Neuronal stem cell (in vitro differentiated cells): ENCODE results near the gene CAMTA1.
A peak's percentile ranks its signal among the peaks of the same experiment; 100 is the strongest.

ENCODE experiments used
- DNase-seq: peaks from one replicate; pipeline ENCODE4 v3.0.0-alpha.2; 2013; ENCODE audit warnings: low spot score
- H2AFZ ChIP-seq: one replicate; pipeline ENCODE4 v1.6.1; 2013; ENCODE audit warnings: mild to moderate bottlenecking, low read length, inconsistent platforms
- H2AK5ac ChIP-seq: 2 replicates; pipeline ENCODE4 v1.6.1; 2013; ENCODE audit warnings: low read depth, mild to moderate bottlenecking, inconsistent platforms, low read length, moderate library complexity, mixed read lengths
- H2BK120ac ChIP-seq: 2 replicates; pipeline ENCODE4 v1.6.1; 2013; ENCODE audit warnings: low read depth, mild to moderate bottlenecking, inconsistent platforms, low read length, moderate library complexity, mixed read lengths
- H2BK12ac ChIP-seq: one replicate; pipeline ENCODE4 v1.6.1; 2013; ENCODE audit warnings: low read length, inconsistent platforms
- H2BK15ac ChIP-seq: 2 replicates; pipeline ENCODE4 v1.6.1; 2013; ENCODE audit warnings: mild to moderate bottlenecking, low read length, inconsistent platforms, mixed read lengths
- H2BK5ac ChIP-seq: one replicate; pipeline ENCODE4 v1.6.1; 2013; ENCODE audit warnings: inconsistent platforms, mild to moderate bottlenecking, low read length, moderate library complexity
- H3K14ac ChIP-seq: one replicate; pipeline ENCODE4 v1.6.1; 2013; ENCODE audit warnings: low read length, inconsistent platforms
- H3K18ac ChIP-seq: 2 replicates; pipeline ENCODE4 v1.6.1; 2013; ENCODE audit warnings: low read length, inconsistent platforms
- H3K23ac ChIP-seq: 2 replicates; pipeline ENCODE4 v1.6.1; 2013; ENCODE audit warnings: low read depth, mild to moderate bottlenecking, mixed read lengths, low read length, inconsistent platforms; ENCODE audit not compliant: poor library complexity
- H3K27ac ChIP-seq: replicated peaks from 3 replicates; pipeline ENCODE4 v1.5.1; 2013; ENCODE audit warnings: low read length, inconsistent platforms
- H3K27me3 ChIP-seq, 3 experiments: 2 replicates each; pipeline ENCODE4 v1.6.1; 2013; ENCODE audit warnings: low read length in 3 of 3, mild to moderate bottlenecking in 2 of 3, inconsistent platforms in 1 of 3, low read depth in 1 of 3, mixed read lengths in 1 of 3, moderate library complexity in 1 of 3; ENCODE audit not compliant: control insufficient read depth in 3 of 3, insufficient read depth in 3 of 3
- H3K36me3 ChIP-seq, 2 donors: replicated peaks in 1 of 2; 2 replicates each; pipeline ENCODE4 v1.6.1; 2013; ENCODE audit warnings: low read length in 2 of 2; ENCODE audit not compliant: control insufficient read depth in 2 of 2, insufficient read depth in 2 of 2
- H3K4ac ChIP-seq: 2 replicates; pipeline ENCODE4 v1.6.1; 2013; ENCODE audit warnings: inconsistent platforms, mild to moderate bottlenecking, low read length, moderate library complexity
- H3K4me1 ChIP-seq, 2 donors: 1 replicate in 1 of 2; 2 replicates in 1 of 2; pipeline ENCODE4 v1.6.1; 2013; ENCODE audit warnings: low read length in 2 of 2, low read depth in 1 of 2; ENCODE audit not compliant: control insufficient read depth in 2 of 2, insufficient read depth in 1 of 2
- H3K4me2 ChIP-seq: one replicate; pipeline ENCODE4 v1.6.1; 2013; ENCODE audit warnings: mild to moderate bottlenecking, low read length, inconsistent platforms; ENCODE audit not compliant: insufficient read depth, poor library complexity, severe bottlenecking
- H3K4me3 ChIP-seq, 2 donors: 2 replicates each; pipeline ENCODE4 v1.5.1; 2013; ENCODE audit warnings: low read length in 2 of 2, mild to moderate bottlenecking in 2 of 2, inconsistent platforms in 1 of 2, moderate library complexity in 1 of 2
- H3K79me1 ChIP-seq: one replicate; pipeline ENCODE4 v1.6.1; 2013; ENCODE audit warnings: low read depth, mild to moderate bottlenecking, inconsistent platforms, low read length, moderate library complexity
- H3K9ac ChIP-seq: one replicate; pipeline ENCODE4 v1.6.1; 2013; ENCODE audit warnings: mild to moderate bottlenecking, low read depth, low read length, inconsistent platforms; ENCODE audit not compliant: poor library complexity
- H3K9me3 ChIP-seq, 2 donors: replicated peaks in 1 of 2; 2 replicates each; pipeline versions ENCODE3 to v1.6.1; 2013; ENCODE audit warnings: low read length in 2 of 2, mild to moderate bottlenecking in 2 of 2, inconsistent platforms in 1 of 2, low read depth in 1 of 2, mixed read lengths in 1 of 2, moderate library complexity in 1 of 2; ENCODE audit not compliant: control insufficient read depth in 2 of 2, insufficient read depth in 1 of 2
- H4K8ac ChIP-seq: one replicate; pipeline ENCODE4 v1.6.1; 2013; ENCODE audit warnings: low read depth, mild to moderate bottlenecking, inconsistent platforms, low read length, moderate library complexity
- H4K91ac ChIP-seq: one replicate; pipeline ENCODE4 v1.6.1; 2013; ENCODE audit warnings: low read length, low read depth, mild to moderate bottlenecking, inconsistent platforms; ENCODE audit not compliant: poor library complexity
- WGBS, 2 donors: extraction: QIAGEN DNeasy Blood & Tissue Kit; methylation state at CpG; one replicate each; pipeline ENCODE4 v1.1.7; 2013; ENCODE audit warnings: missing lambda C conversion rate in 2 of 2, mixed read lengths in 1 of 2; ENCODE audit not compliant: insufficient read length in 2 of 2, insufficient replicate concordance in 1 of 2; ENCODE audit errors: extremely low coverage in 2 of 2; 5-methylcytosine and 5-hydroxymethylcytosine counted together

CAMTA1 gene

DNA sequence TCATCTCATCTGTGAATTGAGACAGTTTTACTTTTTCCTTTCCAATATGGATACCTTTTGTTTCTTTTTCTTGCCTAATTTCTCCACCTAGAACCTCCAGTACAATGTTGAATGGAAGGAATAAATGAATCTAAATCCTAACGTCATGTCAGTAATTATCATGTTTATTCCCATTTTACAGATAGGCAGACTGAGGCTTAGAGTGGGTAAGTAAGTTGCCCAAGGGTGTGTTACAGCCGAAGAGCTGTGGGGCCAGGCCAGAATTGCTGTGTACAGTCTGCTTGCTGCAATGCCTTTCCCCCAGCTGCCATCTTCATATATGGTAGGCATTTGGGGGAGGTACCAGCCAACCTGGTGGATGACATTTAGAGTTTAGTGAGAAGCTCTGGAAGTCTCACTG, 162.7 kb downstream of the CAMTA1 start:
- no peak for DNase-seq
- Histone ChIP-seq H2AFZ (no peak overlapping the region), H3K36me3 (no peaks in the 10 kb centered on the region), H2BK5ac (no peak overlapping the region), H3K79me1 (peaks cover 2% of the 10 kb centered on the region), H2AK5ac (no peak overlapping the region), H4K91ac (no peak overlapping the region), H2BK120ac (no peak overlapping the region), H3K9ac (no peak overlapping the region), H3K14ac (no peak overlapping the region), H2BK15ac (no peak overlapping the region), H3K9me3 (no peaks in the 10 kb centered on the region), H3K27me3 (peaks cover 0 to 6% (median 0%) of the 10 kb centered on the region in 3 experiments), H3K4me2 (no peak overlapping the region), H3K18ac (no peak overlapping the region), H2BK12ac (no peak overlapping the region), H3K4me3 (no peak overlapping the region), H3K4me1 (peaks cover 0 to 8% of the 10 kb centered on the region in 2 donors), H3K23ac (no peak overlapping the region), H3K27ac (no peak overlapping the region), H3K4ac (no peak overlapping the region), H4K8ac (no peak overlapping the region)
- no CpG with 5 or more reads among the region's 2 CpGs for WGBS, 2 donors

DNA sequence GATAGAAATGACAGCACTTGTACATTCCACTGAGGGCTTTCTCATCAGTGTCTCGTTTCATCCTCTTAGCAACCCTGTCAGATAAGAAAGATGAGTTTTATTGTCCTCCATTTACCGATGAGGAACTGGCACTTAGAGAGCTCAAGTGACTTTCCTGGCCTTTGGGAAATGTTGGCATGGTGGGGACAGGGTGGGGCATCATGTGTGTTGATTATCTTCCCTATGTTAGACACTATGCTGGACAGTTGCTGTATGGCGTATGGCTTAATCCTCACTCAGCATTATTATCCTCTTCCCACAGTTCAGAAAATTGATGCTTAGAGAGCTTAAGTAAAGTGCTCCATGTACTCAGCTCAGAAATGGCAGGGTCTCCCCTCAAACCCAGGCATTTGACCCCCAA, 163.2 kb downstream of the CAMTA1 start:
- Histone ChIP-seq H2BK5ac (no peak overlapping the region), H3K9me3 (no peaks in the 10 kb centered on the region), H3K79me1 (peaks cover 2% of the 10 kb centered on the region), H3K36me3 (no peaks in the 10 kb centered on the region), H2BK15ac (no peak overlapping the region), H3K27ac (no peak overlapping the region), H3K4me1 (peaks cover 0 to 8% of the 10 kb centered on the region in 2 donors), H2BK120ac (no peak overlapping the region), H4K91ac (no peak overlapping the region), H2BK12ac (no peak overlapping the region), H3K14ac (no peak overlapping the region), H3K9ac (no peak overlapping the region), H3K18ac (no peak overlapping the region), H2AK5ac (no peak overlapping the region), H3K27me3 (peaks cover 0 to 6% (median 0%) of the 10 kb centered on the region in 3 experiments), H2AFZ (no peak overlapping the region), H3K23ac (no peak overlapping the region), H4K8ac (no peak overlapping the region), H3K4me2 (no peak overlapping the region), H3K4me3 (no peak overlapping the region), H3K4ac (no peak overlapping the region)
- DNase-seq, result no peak
- WGBS, 2 donors, result no CpG with 5 or more reads among the region's 3 CpGs

DNA sequence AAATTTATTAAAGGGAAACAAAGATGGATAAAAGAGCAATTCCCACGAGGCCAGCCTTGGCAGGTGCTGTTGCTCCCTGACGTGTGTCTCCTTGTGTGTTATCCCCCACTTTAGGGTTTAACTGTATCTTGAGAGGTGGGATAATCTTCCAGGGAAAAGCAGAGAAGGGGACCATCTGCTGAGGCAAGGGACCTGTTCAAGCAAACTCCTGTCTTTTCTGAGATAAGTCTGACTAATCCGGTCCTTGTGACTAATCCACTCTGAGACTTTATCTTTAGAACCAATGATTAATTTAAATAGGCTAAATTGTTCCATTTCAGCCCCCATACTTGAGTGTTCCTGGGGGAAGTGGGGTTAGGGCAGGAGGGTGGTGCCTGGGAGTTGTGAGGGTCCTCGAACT, 163.6 kb downstream of the CAMTA1 start:
- no peak overlapping the region for H3K9ac ChIP-seq
- no peak overlapping the region for H3K14ac ChIP-seq
- H3K79me1 ChIP-seq, result peaks cover 2% of the 10 kb centered on the region
- H2BK5ac ChIP-seq, result no peak overlapping the region
- H3K4me1 ChIP-seq, result peaks cover 0 to 8% of the 10 kb centered on the region in 2 donors
- H3K27ac ChIP-seq, result no peak overlapping the region
- no peak overlapping the region for H4K91ac ChIP-seq
- H4K8ac ChIP-seq, result no peak overlapping the region
- no peak overlapping the region for H2BK15ac ChIP-seq
- no peak overlapping the region for H2BK120ac ChIP-seq
- H3K27me3 ChIP-seq, result peaks cover 0 to 9% (median 0%) of the 10 kb centered on the region in 3 experiments
- DNase-seq, result no peak
- WGBS, 2 donors, result no CpG with 5 or more reads among the region's 4 CpGs
- H3K18ac ChIP-seq, result no peak overlapping the region
- no peak overlapping the region for H2AFZ ChIP-seq
- no peak overlapping the region for H3K4me3 ChIP-seq
- no peak overlapping the region for H3K23ac ChIP-seq
- H3K4ac ChIP-seq, result no peak overlapping the region
- H2BK12ac ChIP-seq, result no peak overlapping the region
- no peak overlapping the region for H3K4me2 ChIP-seq
- H3K36me3 ChIP-seq, result no peaks in the 10 kb centered on the region
- H3K9me3 ChIP-seq, result no peaks in the 10 kb centered on the region
- H2AK5ac ChIP-seq, result no peak overlapping the region

DNA sequence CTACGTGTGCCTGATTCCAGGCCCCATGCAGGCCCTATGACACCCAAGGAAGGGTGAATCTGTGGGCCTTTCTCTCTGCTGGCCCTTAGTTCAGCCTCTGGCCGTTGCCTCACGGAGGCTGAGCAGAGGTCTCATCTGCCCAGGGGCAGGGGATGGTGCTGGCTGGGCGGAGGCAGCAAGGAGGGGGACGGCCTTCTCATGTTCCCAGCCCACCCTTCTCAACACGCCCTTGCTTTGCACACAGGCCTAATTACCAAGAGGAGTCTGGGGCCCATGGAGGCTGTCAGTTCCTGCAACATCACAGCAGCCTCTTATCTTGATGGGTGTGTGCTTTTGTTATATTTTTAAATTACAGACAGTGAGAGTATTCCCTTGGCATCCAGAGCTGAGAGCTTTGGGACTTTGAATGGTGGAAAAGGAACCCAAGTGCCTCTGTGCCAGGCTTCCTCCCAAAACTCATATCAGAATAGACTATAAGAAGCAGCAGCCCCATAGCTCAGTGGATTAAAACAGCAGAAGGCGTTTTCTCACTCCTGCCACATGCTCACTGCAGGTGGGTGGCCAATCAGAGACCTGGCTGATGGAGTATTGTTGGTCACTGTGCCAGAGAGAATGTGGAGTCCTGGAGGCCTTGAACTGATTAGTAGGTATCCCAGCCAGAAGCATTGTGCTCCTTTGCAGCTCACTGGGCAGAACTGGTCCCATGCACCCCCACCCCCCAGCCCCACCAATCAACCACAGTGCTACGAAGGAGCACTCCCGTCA, 164.9 kb downstream of the CAMTA1 start:
- peak overlapping the region; percentile 65 for H3K14ac ChIP-seq
- WGBS, 2 donors, result no CpG with 5 or more reads among the region's 9 CpGs

More for the DNA sequence above, 164.9 kb downstream of the CAMTA1 start:
- Histone ChIP-seq H4K8ac (no peak overlapping the region), H2BK5ac (no peak overlapping the region), H3K27ac (no peak overlapping the region), H3K79me1 (no peaks in the 10 kb centered on the region), H3K4ac (no peak overlapping the region), H2BK120ac (no peak overlapping the region), H3K18ac (peak overlapping the region; percentile 63), H3K4me3 (no peak overlapping the region), H2AFZ (no peak overlapping the region), H2BK12ac (no peak overlapping the region), H3K9me3 (no peaks in the 10 kb centered on the region), H3K27me3 (peaks cover 0 to 22% (median 0%) of the 10 kb centered on the region in 3 experiments), H3K4me2 (no peak overlapping the region), H3K36me3 (no peaks in the 10 kb centered on the region), H2AK5ac (no peak overlapping the region), H2BK15ac (no peak overlapping the region), H4K91ac (no peak overlapping the region), H3K23ac (peak overlapping the region; percentile 28), H3K9ac (peak overlapping the region; percentile 57), H3K4me1 (peaks cover 3 to 13% of the 10 kb centered on the region in 2 donors)
- no peak for DNase-seq
